Activated T-cell treated with anti-CD3 and anti-CD28 coated beads for 4 hours (primary cell): Measurements from ENCODE around the gene MAN2C1.
"Not testable (repeated sequence)": the region's sequence is repeated elsewhere in the genome, so short reads cannot be mapped to it uniquely, and the experiment has no call there.

ENCODE experiments used
- DNase-seq: peaks from one replicate; pipeline ENCODE4 v3.0.0-alpha.2; 2020

MAN2C1 gene

DNA sequence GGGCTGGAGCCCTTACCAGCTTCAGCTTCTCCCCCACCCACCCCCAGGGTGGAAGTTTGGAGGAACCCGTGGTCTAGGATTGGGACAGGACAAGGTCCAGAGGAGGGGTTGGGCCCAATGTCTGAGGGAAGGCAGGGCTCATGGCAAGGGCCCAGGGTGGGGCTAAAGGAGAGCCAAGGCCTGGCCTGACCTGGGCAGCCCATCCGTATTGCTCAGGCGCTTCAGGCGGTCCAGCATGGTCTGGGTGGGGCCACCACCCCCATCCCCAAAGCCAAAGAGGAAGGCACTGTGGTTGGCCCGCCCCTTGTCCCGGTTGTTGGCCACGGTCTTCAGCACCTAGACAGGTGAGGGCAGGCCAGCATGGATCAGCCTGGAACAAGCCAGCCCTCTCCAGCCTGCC lies 7.6 kb downstream of the MAN2C1 start:
- no peak for DNase-seq

DNA sequence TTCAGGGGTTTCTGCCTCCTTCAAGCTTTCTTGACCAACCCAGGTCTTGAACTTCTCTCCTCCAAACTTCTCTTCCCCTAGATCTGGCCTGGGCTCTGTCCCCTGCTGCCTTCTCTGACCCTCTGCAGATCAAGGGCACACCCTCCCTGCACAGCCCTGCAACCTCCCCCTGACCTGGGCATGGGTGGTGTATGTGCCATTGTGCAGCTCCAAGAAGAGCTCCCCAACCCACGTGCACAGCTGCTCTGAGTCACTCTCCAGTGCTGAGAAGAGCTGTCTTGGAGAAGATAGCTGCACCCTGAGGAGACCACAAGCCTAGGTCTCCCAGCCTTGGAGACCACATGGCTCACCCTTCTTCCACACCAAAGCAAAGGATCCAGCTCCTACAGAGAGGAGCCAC lies 8.0 kb downstream of the MAN2C1 start:
- DNase-seq = no peak

DNA sequence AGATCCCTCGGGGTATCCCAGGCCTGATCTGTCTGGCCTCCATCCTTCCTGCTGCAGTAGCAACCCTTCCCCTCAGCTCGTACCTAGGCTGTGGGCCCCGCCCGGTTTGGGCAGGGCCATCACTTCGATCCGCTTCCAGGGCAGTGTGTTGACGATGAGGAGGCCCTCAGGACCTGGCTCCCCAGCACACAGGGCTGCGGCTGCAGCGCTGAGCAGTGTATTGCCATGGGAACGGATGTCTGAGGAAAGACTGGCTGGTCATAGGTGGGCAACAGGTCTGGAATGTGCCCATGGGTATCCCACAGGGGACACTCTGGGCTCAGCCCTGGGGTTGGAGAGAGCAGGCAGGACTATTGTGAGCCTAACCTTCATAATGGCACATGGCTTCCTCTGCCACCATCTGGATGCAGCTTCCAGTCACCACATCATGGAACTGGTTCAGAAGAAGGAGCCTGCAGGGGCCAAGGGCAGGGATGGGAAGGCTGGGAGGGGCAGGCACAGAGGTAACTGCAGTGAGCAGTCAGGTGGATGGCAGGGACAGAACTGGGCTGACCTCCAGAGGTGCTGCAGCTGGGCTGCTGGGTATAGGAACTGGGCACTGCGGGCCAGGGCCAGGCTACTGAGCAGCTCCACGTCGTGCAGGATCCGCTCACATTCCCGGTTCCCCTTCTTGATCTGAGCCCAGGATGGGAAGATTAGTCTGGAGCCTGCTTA lies 8.7 kb downstream of the MAN2C1 start:
- DNase-seq = no peak

DNA sequence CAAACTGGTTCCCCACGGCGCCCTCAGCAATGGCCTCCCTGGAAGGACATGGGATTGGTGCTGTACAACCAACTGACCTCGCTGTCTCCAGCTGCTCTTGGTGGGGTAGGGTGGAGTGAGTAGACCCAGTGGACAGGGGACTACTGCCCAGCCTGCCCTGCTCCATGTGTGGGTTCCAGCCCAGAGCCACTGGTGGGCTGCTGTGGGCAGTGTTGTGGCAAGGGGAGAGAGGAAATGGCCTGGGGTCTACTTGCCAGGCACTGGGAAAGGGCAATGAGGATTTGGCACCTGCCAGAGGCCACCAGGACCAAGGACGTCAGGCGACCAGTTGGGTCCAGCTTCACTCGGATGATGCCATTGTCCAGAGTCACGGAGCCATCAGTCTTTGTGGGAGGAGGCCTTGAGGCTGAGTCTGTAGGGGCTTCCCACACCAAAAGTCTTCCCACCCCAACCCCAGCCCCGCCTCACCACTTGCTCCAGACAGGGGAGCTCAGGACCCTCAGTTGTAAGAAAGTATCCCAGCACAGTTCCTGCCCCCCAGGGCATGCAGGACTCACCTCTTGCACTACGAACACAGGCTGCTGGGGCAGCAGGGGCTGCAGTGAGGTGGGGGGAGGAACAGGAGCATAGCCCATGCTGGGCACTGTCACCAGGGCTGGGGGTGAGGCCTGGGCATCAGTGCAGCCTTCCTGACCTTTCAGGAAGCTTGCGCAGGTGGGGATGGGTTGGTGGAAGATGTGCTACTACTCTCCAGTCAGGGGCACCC lies 9.5 kb downstream of the MAN2C1 start:
- DNase-seq = no peak

DNA sequence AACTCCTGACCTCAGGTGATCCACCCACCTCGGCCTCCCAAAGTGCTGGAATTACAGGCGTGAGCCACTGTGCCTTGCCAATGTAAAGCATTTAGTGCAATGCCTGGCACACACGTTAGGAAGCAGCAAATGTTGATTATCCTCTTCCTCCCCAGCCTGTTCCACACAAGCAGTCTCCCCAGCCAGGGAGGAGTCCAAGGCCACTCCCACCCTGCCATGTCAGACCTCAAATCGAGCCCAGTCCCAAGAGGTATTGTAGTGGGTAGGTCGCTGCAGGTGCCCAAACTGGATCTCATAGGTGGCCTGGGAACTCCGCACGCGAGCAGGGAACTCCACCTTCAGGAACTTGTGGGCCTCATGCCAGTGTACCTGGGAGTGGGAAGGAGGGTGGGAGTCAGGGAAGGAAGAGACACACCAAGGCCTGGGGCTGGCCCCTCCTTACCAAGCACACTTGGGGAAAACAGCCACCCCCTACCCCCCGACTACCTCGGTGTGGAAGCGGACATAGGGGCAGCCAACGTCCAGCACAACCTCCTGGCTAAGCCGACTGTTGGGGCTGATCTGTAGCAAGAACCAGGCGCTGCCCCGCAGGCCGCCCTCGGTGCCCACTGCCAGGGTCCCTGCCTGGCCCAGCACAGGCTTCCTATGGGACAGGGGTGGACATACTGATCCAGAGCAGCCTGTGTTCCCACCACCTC lies 10.3 kb downstream of the MAN2C1 start:
- DNase-seq = no peak

DNA sequence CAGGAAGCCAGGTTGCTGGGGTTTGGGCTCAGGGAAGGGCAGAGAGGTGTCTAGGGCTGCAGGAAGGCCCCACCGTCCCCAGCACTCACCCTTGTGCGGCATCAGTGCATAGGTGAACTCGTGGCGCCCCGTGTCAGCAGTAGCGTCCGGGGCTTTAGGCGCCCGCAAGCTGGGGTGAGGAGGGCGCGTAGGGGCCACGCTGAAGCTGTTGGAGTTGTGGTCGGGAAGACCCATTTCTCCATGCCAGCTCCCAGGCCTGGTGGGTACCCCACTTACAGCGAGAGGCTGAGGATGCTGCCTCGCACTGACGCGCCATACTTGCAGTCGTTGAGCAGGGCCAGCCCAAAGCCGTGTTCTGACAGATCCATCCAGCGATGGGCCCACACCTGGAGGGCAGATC lies 11.9 kb downstream of the MAN2C1 start:
- DNase-seq = no peak

DNA sequence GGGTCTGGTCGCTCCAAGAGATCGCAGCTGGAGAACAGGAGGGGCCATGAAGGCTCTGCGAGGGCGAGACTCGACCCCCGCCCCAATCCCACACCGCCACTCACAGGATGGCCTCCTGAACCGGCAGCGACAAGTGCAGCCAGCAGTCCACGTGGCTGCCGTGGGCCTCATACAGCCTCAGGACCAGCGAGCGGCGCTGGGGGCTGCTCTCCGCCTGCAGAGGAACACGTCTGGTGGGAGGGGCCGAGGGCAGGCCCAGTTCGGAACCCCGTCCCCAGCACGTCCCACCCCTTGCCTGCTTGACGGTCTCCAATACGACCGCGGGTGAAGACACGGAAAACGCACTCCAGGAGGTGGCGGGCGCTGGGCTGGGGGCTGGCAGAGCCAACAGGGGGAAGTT lies 12.4 kb downstream of the MAN2C1 start:
- DNase-seq = no peak

DNA sequence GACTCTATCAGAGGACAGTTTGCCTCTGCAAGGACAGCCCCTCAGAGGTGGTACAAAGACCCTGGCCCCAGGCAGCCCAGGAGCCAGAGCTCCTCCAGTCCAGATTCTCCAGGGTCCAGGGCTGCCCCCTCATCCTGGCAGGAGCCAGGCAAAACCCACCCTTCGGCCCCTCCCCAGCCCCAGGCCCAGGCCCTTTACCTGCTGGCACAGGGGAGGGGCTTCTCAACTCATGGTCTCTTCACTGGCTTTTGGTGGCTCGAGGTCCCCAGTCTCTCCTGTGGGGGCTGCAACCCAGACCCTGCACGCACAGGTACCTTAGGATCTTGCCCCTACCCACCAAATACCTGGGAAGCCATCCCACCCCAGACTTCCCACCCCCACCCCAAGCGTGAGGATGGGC lies 13.0 kb downstream of the MAN2C1 start:
- DNase-seq = no peak

DNA sequence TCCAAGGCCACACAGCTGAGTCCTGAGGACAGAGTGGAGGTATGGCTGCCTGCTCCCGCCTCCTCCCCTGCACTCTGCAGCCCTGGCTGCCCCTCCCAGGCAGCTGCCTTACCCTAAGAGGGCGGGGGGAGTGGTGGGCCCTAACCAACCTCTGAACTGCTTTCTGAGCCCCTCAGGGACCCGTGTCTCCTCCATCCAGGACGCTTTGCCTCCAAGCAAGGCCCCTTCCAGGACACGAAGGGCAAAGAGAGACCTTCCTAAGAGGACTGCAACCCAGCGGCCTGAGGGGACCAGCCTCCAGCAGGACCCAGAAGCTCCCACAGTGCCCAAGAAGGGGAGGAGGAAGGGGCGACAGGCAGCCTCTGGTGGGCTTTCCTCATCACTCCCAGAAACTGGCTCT lies 14.0 kb downstream of the MAN2C1 start:
- DNase-seq = no peak

DNA sequence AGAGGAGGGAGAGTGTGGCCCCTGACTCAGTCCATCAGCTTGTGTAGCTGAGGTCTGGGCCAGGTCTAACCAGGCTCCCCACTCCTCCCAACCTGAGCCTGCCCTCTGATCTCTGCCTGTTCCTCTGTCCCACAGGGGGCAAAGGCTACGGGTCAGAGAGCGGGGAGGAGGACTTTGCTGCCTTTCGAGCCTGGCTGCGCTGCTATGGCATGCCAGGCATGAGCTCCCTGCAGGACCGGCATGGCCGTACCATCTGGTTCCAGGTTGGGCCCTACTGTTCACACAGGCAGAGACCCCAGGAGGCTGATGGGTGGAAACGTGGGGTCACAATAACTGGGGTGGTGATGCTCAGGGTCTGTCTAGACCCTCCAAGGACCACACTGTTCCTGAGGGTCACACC lies 14.8 kb downstream of the MAN2C1 start:
- DNase-seq = no peak

DNA sequence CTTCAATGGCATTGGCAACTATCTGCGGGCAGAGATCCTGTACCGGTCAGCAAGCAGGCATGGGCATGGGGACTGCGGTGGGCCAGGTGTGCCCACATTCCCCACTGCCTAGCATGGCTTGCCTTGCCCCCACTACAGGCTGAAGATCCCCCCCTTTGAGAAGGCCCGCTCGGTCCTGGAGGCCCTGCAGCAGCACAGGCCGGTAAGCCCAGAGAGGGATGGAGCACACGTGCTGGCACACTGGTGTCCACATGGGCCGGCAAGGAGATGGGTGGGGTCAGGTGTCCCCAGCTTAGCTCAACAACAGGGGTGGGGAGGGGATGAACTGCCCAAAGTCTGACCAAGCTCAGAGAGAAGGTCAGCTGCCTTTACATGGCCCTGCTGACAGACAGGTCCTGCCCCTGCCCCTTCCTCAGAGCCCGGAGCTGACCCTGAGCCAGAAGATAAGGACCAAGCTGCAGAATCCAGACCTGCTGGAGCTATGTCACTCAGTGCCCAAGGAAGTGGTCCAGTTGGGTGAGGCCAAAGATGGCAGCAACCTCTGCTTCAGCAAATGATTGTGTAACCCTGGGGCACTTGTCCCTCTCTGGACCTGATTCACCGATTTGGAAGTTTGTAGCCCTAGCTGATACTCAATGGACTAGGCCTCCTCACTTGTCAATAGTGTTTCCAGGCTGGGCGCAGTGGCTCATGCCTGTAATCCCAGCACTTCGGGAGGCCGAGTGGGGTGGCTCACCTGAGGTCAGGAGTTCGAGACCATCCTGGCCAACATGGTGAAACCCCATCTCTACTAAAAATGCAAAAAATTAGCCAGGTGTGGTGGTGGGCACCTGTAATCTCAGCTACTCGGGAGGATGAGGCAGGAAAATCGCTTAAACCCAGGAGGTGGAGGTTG lies 16.0 kb downstream of the MAN2C1 start:
- no peak for DNase-seq

DNA sequence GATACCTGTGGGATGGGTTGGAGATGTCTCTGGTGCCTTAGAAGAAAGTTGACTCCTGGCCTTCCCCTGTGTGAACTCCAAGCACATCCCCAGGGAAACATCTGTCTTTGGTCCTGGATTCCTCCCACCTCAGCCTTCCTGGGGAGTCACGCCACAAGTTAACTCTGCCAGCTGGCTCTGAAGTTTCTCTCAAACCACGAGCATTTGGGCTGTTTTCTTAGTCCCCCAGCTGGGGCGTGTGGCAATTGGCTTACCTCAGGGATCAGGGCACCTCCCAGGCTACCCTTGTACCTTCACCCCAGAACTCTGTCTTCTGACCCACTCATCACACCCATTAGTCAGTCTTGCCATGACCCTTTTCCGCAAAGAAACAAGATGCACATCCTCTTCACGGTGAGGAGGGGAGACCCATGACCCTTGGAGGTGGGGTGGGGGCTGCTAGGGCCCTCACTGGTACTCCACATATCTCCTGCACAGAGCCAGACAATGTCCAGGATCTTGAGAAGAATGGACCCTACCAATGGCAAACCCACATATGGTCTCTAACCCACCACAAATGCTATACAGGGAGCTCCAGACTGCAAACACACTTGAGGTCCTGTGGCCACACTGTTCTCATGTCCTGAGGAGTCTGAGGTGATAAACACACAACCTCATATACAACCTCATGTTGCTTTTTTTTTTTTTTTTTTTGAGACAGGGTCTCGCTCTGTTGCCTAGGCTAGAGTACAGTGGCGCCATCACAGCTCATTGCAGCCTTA lies 17.6 kb downstream of the MAN2C1 start:
- no peak for DNase-seq

DNA sequence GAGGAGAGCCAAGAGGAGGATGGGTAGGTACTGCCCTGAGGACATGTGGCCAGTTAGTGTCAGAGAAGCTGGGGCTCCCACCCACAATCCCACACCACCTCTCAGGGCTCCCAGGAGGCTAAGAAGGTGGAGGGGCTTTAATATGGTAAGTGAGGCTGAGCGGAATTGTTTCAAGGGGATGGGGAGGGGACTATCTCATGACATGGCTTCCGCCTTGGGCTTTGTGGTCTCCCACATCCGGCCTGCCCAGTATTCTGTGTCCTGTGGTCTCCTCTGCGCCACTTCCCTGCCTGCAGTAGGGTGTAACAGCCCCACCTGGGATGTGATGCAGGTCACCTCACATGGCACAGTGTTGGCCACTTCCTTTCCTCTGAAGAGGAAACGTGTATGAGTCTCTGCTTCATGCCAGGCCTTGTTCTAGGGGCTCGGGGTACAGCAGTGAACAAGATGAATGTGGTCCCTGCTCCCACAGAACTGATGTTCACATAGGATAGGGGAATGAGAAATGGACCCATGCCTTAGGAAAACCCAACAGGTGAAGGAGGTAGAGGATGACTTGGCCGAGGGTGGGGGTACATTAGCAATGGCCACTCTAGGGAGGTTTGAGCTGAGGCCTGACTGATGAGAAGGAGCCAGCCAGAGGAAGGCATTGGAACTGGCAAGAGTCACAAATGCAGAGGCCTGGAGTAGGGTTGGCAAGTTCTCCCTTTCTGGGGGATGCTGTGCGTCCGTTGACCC lies 18.4 kb downstream of the MAN2C1 start:
- peak; percentile 37 for DNase-seq

DNA sequence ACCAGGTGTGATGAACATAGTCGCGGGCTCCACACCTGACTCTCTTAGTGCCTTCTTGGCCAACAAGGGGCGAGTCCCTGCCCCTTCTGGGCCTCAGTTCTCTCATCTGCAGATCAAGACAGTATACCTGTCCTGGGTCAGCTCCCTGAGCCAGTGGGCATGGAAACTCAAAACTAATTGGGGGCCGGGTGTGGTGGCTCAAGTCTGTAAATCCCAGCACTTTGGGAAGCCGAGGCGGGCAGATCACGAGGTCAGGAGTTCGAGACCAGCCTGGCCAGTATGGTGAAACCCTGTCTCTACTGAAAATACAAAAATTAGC lies 19.1 kb downstream of the MAN2C1 start:
- DNase-seq = not testable (repeated sequence)

DNA sequence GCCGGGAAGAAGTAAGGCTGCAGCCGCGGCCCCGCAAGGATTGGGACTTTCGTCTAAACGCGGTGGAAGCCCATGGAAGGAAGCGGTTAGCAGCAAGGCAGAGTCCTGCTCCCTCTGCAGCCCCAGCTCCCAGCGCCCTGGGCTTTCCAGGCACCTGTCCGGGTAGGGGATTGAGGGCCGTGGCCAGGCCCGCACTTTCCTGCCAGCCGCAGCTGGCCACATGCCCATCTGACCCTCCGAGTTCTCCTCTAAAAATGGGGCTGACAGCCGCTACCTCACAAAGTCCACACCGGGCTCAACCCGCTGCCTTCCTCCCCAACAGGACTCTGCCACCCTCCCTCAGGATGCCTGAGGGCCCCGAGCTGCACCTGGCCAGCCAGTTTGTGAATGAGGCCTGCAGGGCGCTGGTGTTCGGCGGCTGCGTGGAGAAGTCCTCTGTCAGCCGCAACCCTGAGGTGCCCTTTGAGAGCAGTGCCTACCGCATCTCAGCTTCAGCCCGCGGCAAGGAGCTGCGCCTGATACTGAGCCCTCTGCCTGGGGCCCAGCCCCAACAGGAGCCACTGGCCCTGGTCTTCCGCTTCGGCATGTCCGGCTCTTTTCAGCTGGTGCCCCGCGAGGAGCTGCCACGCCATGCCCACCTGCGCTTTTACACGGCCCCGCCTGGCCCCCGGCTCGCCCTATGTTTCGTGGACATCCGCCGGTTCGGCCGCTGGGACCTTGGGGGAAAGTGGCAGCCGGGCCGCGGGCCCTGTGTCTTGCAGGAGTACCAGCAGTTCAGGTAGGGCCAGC lies 19.7 kb downstream of the MAN2C1 start:
- DNase-seq = no peak

DNA sequence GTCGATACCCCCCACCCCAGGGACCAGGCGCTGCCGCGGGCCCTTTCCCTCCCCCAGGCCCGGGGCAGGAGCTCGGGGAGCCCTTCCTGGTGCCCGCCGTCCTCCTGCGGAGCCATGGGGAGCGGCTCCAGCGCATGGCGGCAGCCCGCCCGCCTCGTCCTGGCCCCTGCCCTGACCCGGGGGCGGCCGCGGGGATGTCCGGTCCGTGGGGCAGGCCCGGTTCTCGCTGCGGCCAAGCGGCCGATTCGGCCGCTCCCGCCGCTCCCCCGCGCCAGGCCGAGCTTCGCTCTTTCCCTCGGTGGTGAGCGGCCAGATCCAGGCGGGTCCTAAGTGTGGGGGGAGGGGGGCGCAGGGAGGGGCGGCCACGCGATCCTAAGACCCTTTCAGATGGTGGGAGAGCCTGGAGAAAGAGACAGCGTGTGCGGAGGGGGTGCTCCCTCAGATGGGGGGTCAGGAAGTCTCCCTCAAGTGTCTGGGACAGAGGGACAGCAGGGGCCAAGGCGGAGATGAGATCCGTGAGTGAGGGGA lies 20.3 kb downstream of the MAN2C1 start:
- DNase-seq = no peak

DNA sequence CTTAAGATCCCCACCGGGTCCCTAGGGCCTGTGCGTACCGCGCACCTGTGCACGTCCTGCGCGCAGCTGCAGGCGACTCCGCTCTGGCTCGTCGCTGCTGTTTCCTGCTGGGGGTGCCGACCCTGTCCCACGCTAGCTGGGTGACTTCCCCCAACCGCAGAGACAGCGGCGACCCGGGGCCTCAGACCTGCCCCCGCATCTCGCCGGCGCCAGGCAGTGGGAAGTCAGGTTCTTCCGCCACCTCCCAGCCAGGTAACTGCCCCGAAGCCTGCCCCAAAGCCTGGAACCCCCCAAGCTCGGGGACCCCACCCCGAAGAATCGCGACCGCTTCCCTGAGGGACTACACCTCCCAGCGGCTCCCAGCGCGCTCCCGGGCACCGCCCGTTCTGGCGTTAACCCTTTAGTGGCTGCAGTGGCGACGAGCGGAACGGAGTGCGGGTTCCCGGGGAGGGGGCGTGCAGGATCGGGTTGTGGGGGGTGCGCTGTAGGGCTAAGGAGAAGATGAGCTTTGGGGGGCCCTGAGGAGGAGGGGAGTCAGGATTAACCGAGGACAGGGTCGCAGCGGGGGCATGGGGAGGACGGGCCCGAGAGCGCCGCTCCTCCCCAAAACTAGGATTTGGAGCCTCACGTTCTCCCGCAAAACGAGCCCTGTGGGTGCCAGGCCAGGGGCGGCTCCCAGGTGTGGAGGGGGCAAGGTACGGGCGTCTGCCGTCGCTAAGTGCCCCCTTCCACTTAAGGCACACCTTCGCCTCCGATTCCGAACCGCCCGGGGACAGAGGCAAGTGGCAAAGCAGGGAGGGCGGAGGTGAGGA lies 21.0 kb downstream of the MAN2C1 start:
- peak; percentile 31 for DNase-seq

DNA sequence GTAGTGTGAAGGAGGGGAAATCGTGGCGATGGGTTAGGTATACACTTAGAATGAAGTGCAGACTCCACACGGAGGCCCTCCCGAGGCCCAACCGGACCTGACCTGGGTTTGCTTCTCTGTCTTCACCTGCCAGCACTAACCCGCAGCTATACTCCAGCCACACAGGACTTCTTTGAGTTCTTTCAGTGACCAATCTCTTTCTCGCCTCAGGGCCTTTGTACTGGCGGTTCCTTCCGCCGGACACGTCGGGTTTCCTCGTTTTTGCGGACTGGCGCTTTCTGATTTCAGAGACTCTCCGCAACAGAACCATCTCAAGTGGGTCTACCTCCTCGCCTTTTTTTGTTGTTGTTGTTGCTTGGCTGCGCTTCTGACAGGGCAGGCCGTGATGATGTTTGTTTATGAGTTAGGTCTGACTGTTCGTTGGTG lies 21.6 kb downstream of the MAN2C1 start, which contains the start of gene NEIL1:
TSS of gene NEIL1 (plus strand) at position 244 of the 426 bp plus-strand sequence. CDS start 1,867 bp downstream, outside the sequence.
- DNase-seq = no peak

DNA sequence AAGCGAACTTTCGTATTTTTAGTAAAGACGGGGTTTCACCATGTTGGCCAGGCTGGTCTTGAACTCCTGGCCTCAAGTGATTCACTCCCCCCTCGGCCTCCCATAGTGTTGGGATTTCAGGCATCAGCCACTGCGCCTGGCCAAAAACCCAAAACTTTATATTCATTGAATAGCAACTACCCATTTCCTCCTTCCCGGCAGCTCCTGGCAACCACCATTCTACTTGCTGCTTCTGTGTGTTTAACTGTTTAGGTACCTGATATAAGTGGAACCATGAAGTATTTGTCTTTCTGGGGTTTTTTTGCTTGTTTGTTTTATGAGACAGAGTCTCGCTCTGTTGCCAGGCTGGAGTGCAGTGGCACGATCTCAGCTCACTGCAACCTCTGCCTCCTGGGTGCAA lies 24.5 kb downstream of the MAN2C1 start:
- DNase-seq = not testable (repeated sequence)
